ENCODE measurements around the gene PTPRE. TPM values are rescaled to one million over a fixed set of nuclear protein-coding genes. Genes with fewer than 3 reads are reported as not detected.

PTPRE gene
- total and polyA plus RNA-seq, 10 of the 15 experiments (the other 5 are each of a cell fraction or from before 2014, with no cell fraction given), result 2.9 to 7.6 (median 5.8) TPM

- TF ChIP-seq IRF3 (IDR thresholded peaks at IDR 0.05) (no peak), NR2F1 (conservative IDR thresholded peaks at IDR 0.05) (no peak), ATF2 (IDR thresholded peaks at IDR 0.05; ENCODE audit: low read length) (no peak), SMAD1 (IDR thresholded peaks at IDR 0.05; ENCODE audit: low read depth, partially characterized antibody) (no peak), SUZ12 (IDR thresholded peaks at IDR 0.05; ENCODE audit: unreplicated experiment) (no peak), MEF2A (IDR thresholded peaks at IDR 0.05; ENCODE audit: insufficient read depth, low read depth, low read length) (no peak)
Measured at GRCh38 chr10:128045833-128046120, 138.9 kb downstream of the PTPRE start (continued).

GRCh38 chr10:128046156-128046952 is 139.5 kb downstream of the PTPRE start:
- H4K20me1 ChIP-seq (ENCODE audit: control insufficient read depth, insufficient read depth), result no peaks in the 10 kb centered on the region
- WGBS (ENCODE audit: insufficient coverage, insufficient replicate concordance, low lambda C conversion rate, missing lambda C conversion rate), result 87% methylated on average over 23 of the region's 23 CpGs
- H3K79me2 ChIP-seq (ENCODE audit: control insufficient read depth, insufficient read depth, low read length), result peaks cover 7% of the 10 kb centered on the region
- intact Hi-C loops (cut with micrococcal nuclease; ENCODE audit: unreplicated experiment) (no loop called here), in situ Hi-C loops (cut with MboI) (no loop called here)
- ChIA-PET SMC1A (ENCODE audit: uncharacterized antibody, unreplicated experiment) (interaction anchor here (1.1 to 8.7 kb wide), 7 partner anchors 11 to 80 kb away, joined by 3 to 116 read pairs (median 6); partner anchors contain the start of gene MKI67), CTCF (interaction anchor here (1.0 to 5.9 kb wide), 4 partner anchors 11 to 23 kb away, joined by 4 to 52 read pairs (median 32); no protein-coding TSS in a partner anchor), RAD21 (ENCODE audit: unreplicated experiment) (interaction anchor here (1.7 to 3.8 kb wide), 4 partner anchors 16 to 23 kb away, joined by 6 to 82 read pairs (median 12); no protein-coding TSS in a partner anchor), POLR2A (interaction anchor here (1.5 to 6.4 kb wide), 3 partner anchors 10 to 17 kb away, joined by 5 to 117 read pairs (median 5); no protein-coding TSS in a partner anchor)
- no peaks in the 10 kb centered on the region for H3K9me3 ChIP-seq (replicated peaks; ENCODE audit: control insufficient read depth, insufficient read depth, low read length)
- no peak overlapping the region; the same call in 1 of the 2 replicates for H3K4me2 ChIP-seq (ENCODE audit: control insufficient read depth, insufficient read depth)
- H3K4me1 ChIP-seq (ENCODE audit: control insufficient read depth, insufficient read depth, low read length), result peaks cover 30% of the 10 kb centered on the region
- no peak for FAIRE-seq
- no peak overlapping the region; the same call in 1 of the 2 replicates for H3K9ac ChIP-seq (ENCODE audit: control insufficient read depth, insufficient read depth, low read length)
- H3K36me3 ChIP-seq (ENCODE audit: control insufficient read depth in 2 of 2, insufficient read depth in 2 of 2, low read length in 1 of 2), result no peaks in the 10 kb centered on the region
- ATAC-seq, result no peak
- no peak overlapping the region for H3K4me3 ChIP-seq
- no peak overlapping the region for H2AFZ ChIP-seq (ENCODE audit: control insufficient read depth, low read depth, low read length)
- no peaks in the 10 kb centered on the region for H3K27me3 ChIP-seq (replicated peaks in 1 of 2; ENCODE audit: control insufficient read depth in 2 of 2, insufficient read depth in 2 of 2, low read length in 1 of 2)
- DNase-seq (ENCODE audit: low read depth, low spot score), result no peak
- BruUV-seq (replicated peaks), result no TSS peak
- H3K27ac ChIP-seq (ENCODE audit: control insufficient read depth, insufficient read depth), result no peak overlapping the region
- TF ChIP-seq SP1 (IDR thresholded peaks at IDR 0.05; ENCODE audit: low read depth, low read length), result no peak
- TF ChIP-seq ZNF274 (IDR thresholded peaks at IDR 0.05; ENCODE audit: insufficient read depth, insufficient read length), result no peak
- TF ChIP-seq MTA3 (IDR thresholded peaks at IDR 0.05; ENCODE audit: borderline replicate concordance, low read length), result no peak
- TF ChIP-seq ATF3 (IDR thresholded peaks at IDR 0.05; ENCODE audit: borderline replicate concordance, extremely low read depth, low read depth, low read length), result no peak
- TF ChIP-seq TCF3 (IDR thresholded peaks at IDR 0.05; ENCODE audit: borderline replicate concordance, insufficient read depth, low read depth, low read length), result no peak
- no peak for TF ChIP-seq PBX3 (IDR thresholded peaks at IDR 0.05; ENCODE audit: insufficient replicate concordance, low read depth, low read length)
- no peak for TF ChIP-seq IKZF2 (IDR thresholded peaks at IDR 0.05)
- no peak for TF ChIP-seq IRF3 (IDR thresholded peaks at IDR 0.05)
- no peak for TF ChIP-seq JUNB (IDR thresholded peaks at IDR 0.05)
- no peak for TF ChIP-seq SIN3A (IDR thresholded peaks at IDR 0.05; ENCODE audit: low read depth, low read length)
- no peak for TF ChIP-seq TARDBP (IDR thresholded peaks at IDR 0.05; ENCODE audit: borderline replicate concordance)
- no peak for TF ChIP-seq CREM (IDR thresholded peaks at IDR 0.05; ENCODE audit: low read depth)
- TF ChIP-seq JUND (IDR thresholded peaks at IDR 0.05; ENCODE audit: low read depth, low read length), result no peak
